Smooth muscle cell of bladder (primary cell): Measurements from ENCODE around the gene ATG4A. TPM values are rescaled to one million over a fixed set of nuclear protein-coding genes. Genes with fewer than 3 reads are reported as not detected.

Experiments
- total RNA-seq: library from RNA; depleted of rRNA; stranded (reverse); fragments of >200 nt; gene quantifications from 2 replicates; pipeline ENCODE4 v1.2.3, GENCODE V29; 2014

The ATG4A gene, protein sequence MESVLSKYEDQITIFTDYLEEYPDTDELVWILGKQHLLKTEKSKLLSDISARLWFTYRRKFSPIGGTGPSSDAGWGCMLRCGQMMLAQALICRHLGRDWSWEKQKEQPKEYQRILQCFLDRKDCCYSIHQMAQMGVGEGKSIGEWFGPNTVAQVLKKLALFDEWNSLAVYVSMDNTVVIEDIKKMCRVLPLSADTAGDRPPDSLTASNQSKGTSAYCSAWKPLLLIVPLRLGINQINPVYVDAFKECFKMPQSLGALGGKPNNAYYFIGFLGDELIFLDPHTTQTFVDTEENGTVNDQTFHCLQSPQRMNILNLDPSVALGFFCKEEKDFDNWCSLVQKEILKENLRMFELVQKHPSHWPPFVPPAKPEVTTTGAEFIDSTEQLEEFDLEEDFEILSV
- 7.3 and 10.2 TPM in 2 replicates for total RNA-seq

DNA sequence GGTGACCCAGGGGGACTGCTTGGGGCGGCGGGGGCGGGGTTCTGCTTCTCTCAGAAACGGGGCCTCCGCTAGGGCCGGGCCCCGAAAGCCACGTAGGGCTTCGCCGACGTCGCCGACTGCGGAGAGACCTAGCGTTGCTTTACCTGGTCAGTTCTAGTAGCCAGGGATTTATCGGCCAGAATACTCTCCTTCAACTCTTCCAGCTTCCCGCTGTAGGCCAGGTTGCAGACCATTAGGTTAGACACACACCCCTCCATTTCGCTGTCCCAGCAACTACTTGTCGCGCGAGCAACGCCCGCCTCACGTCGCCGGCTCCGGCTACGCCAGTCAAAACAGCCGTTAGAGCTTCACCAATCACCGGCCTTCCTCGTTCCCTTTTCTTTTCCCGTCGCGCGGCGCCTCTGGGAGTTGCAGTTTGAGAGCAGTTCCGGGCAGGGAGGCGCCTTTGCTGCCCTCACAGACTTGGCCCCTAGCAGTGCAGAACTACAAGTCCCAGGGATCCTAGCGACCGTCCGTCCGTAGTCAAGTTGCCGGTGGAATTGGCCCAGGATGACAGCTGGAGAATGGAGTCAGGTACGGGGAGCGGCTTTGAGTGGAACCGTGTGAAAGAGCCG, at the start of gene ATG4A, which contains the start of gene PSMD10:
Gene ATG4A (plus strand): TSS at position 515 of the 614 bp plus-strand sequence. CDS start 49 bp downstream, at position 564.
Gene PSMD10 (minus strand): TSS at position 279 of the 614 bp plus-strand sequence. CDS start 22 bp downstream, at position 257.

GRCh38 chrX:108044554-108045256, 46.9 kb upstream of the ATG4A start, which contains the start of gene VSIG1:
VSIG1 (plus strand) TSS chrX:108045065; CDS start chrX:108045131, 66 bp downstream.

Other genes starting within 250 kb of the ATG4A start
- not detected in 2 replicates for gene TEX13B, start 109.4 kb upstream of the ATG4A start, total RNA-seq
- gene VSIG1, start 46.7 kb upstream of the ATG4A start, total RNA-seq: under 0.01 TPM in 1 of 2 replicates, not detected in the other
- gene PSMD10, start 236 bp upstream of the ATG4A start, total RNA-seq: 74.8 and 82.8 TPM in 2 replicates